Transverse colon (tissue), 4 donors: ENCODE measurements around the gene DECR2. TPM values are rescaled to one million over a fixed set of nuclear protein-coding genes. Genes with fewer than 3 reads are reported as not detected.
A peak's percentile ranks its signal among the peaks of the same experiment; 100 is the strongest.
"Not testable (repeated sequence)": the region's sequence is repeated elsewhere in the genome, so short reads cannot be mapped to it uniquely, and the experiment has no call there.

Source experiments
- DNase-seq: peaks from one replicate; pipeline ENCODE4 v3.0.0-alpha.2; 2019
- H3K27ac ChIP-seq, 4 donors: fragments of 200-600 bp; sonication (generic); 2 replicates each; pipeline ENCODE4 v1.5.1; 2016 to 2018; ENCODE audit warnings: inconsistent platforms in 4 of 4
- H3K27me3 ChIP-seq: fragments of 200-600 bp; sonication (generic); 2 replicates; pipeline ENCODE4 v1.5.1; 2017; ENCODE audit warnings: inconsistent platforms
- H3K36me3 ChIP-seq, 4 donors: fragments of 200-600 bp; sonication (generic); 2 replicates each; pipeline ENCODE4 v1.5.1; 2017 to 2019; ENCODE audit warnings: inconsistent platforms in 4 of 4
- H3K4me1 ChIP-seq, 4 donors: fragments of 200-600 bp; sonication (generic); 2 replicates each; pipeline ENCODE4 v1.5.1; 2017 to 2020; ENCODE audit warnings: inconsistent platforms in 4 of 4
- H3K4me3 ChIP-seq, 4 donors: fragments of 200-600 bp; sonication (generic); 1 replicate in 1 of 4; 2 replicates in 3 of 4; pipeline versions ENCODE4 v1.5.1 to v1.6.1; 2017 to 2019; ENCODE audit warnings: inconsistent platforms in 4 of 4
- H3K9me3 ChIP-seq, 2 donors: fragments of 200-600 bp; sonication (generic); 2 replicates each; pipeline ENCODE4 v1.5.1; 2017 to 2019; ENCODE audit warnings: inconsistent platforms in 2 of 2
- CTCF ChIP-seq, 5 experiments: fragments of 200-600 bp in 3 of 5; fragments of 450-650 bp in 2 of 5; sonication (generic) in 3 of 5; IDR thresholded peaks; 1 replicate in 2 of 5; 2 replicates in 3 of 5; pipeline ENCODE4 v1.5.1; 2016 to 2017; ENCODE audit warnings: antibody characterized with exemption in 5 of 5, inconsistent platforms in 3 of 5, mild to moderate bottlenecking in 2 of 5, moderate library complexity in 1 of 5
- EP300 ChIP-seq: sonication (generic); formaldehyde crosslinking; IDR thresholded peaks from one replicate; pipeline ENCODE4 v1.6.1; 2017; ENCODE audit warnings: antibody characterized with exemption, low read depth
- POLR2A ChIP-seq: fragments of 450-650 bp; IDR thresholded peaks from one replicate; pipeline ENCODE4 v1.6.1; 2016; ENCODE audit warnings: antibody characterized with exemption, mild to moderate bottlenecking, moderate library complexity
- POLR2AphosphoS5 ChIP-seq, 3 donors: sonication (generic); formaldehyde crosslinking; IDR thresholded peaks; one replicate each; pipeline ENCODE4 v1.6.1; 2016; ENCODE audit warnings: antibody characterized with exemption in 3 of 3
- WGBS, 2 donors: methylation state at CpG; one replicate each; pipeline ENCODE4 v1.1.5; 2018; ENCODE audit warnings: low coverage in 1 of 2; 5-methylcytosine and 5-hydroxymethylcytosine counted together
- in situ Hi-C, 4 donors: fragments of 200-750 bp; cut with MboI; loops; one replicate each; pipeline versions ENCODE4 v1.15.0 to v1.15.1; 2017; ENCODE audit warnings: low sequenced_read_pairs in 3 of 4, low pct_ligation_motif_present in 1 of 4, low pct_unique_long_range_greater_than_20kb in 1 of 4
- intact Hi-C: fragments of 100-400 bp; cut with DNase I; formaldehyde crosslinking; loops from one replicate; pipeline ENCODE4 v1.15.1; 2023; ENCODE audit warnings: low total_unique reads
- total RNA-seq, 4 donors: library from RNA; depleted of rRNA; stranded (reverse); fragments of >200 nt; gene quantifications; one replicate each; pipeline ENCODE4 v1.1.0, GENCODE V29; 2016

The DECR2 gene
- total RNA-seq, 4 donors from 2014 or later = 65.7 to 148 (median 108) TPM

GRCh38 chr16:361872-362701 lies 39.6 kb upstream of the DECR2 start:
- peaks cover 17% of the 10 kb centered on the region for H3K27me3 ChIP-seq
- 32% methylated on average over 26 of the region's 30 CpGs; no CpG with 5 or more reads in 1 of the 2 donors for WGBS, 2 donors
- H3K27ac ChIP-seq = no peak overlapping the region
- no peak overlapping the region for H3K4me3 ChIP-seq
- intact Hi-C loops = no loop called here
- H3K36me3 ChIP-seq = no peaks in the 10 kb centered on the region
- DNase-seq = peak; percentile 84
- TF ChIP-seq CTCF (IDR thresholded peaks at IDR 0.05) (peak; percentile 66 to 90 (median 79)), EP300 (no peak)
- peaks cover 0 to 6% (median 3%) of the 10 kb centered on the region in 4 donors for H3K4me1 ChIP-seq
- no peaks in the 10 kb centered on the region for H3K9me3 ChIP-seq
- in situ Hi-C loops = no loop called here

DNA sequence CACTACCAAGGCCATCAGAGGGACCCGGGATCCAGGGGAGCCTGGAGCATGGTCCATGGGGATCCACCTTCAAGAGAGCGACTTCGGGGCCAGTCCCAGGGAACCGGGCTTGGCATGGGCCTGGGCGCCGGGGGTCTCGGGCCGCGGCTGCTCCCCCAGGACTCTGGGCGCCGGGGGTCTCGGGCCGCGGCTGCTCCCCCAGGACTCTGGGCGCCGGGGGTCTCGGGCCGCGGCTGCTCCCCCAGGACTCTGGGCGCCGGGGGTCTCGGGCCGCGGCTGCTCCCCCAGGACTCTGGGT lies 39.0 kb upstream of the DECR2 start:
- H3K36me3 ChIP-seq, in situ Hi-C loops, intact Hi-C loops, DNase-seq, H3K4me1 ChIP-seq, H3K27ac ChIP-seq, H3K9me3 ChIP-seq, H3K4me3 ChIP-seq: not testable (repeated sequence)
- peaks cover 17% of the 10 kb centered on the region for H3K27me3 ChIP-seq
- 83% methylated on average over 21 of the region's 24 CpGs; no CpG with 5 or more reads in 1 of the 2 donors for WGBS, 2 donors

DNA sequence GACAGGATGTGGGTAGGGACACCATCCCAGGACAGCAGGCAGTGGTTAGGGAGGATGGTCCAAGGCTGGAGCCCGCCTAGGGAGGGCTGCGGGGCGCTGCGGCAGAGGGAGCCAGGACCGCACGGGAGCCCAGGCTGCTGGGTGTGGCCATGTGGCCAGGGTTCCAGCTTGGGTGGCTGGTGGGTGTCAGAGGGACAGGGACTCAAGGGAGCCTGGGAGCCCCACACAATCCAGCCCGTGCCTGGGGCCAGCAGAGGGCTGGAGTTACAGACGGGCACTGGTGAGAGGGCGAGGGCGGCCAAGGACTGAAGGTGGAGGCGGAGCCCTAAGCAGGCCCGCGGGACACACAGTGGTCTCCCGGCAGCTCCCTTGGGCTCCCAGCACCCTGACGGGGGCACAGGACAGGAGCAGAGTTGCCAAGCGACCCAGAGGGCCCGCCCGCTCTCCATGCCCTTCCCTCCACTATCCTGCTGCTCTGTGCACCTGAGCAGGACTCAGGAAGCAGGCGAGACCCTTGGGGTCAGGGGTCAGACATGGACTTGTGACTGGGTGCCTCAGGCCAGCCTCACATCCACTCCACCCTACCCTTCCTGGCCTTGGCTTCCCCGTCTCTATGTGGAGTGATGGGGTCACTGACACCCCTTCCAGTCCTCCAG lies 38.4 kb upstream of the DECR2 start:
- 20 to 45% methylated on average over 1 to 20 of the region's 20 CpGs for WGBS, 2 donors
- Histone ChIP-seq H3K9me3 (no peaks in the 10 kb centered on the region), H3K27ac (no peak overlapping the region), H3K4me1 (peaks cover 0 to 6% (median 3%) of the 10 kb centered on the region in 4 donors), H3K27me3 (peaks cover 17% of the 10 kb centered on the region), H3K4me3 (no peak overlapping the region), H3K36me3 (peaks cover 0 to 11% (median 2%) of the 10 kb centered on the region in 4 donors)
- no peak for DNase-seq
- in situ Hi-C loops (no loop called here), intact Hi-C loops (no loop called here)
- TF ChIP-seq POLR2A = no peak
- TF ChIP-seq CTCF (IDR thresholded peaks at IDR 0.05) = no peak
- no peak for TF ChIP-seq POLR2AphosphoS5 (IDR thresholded peaks at IDR 0.05)
- no peak for TF ChIP-seq EP300

DNA sequence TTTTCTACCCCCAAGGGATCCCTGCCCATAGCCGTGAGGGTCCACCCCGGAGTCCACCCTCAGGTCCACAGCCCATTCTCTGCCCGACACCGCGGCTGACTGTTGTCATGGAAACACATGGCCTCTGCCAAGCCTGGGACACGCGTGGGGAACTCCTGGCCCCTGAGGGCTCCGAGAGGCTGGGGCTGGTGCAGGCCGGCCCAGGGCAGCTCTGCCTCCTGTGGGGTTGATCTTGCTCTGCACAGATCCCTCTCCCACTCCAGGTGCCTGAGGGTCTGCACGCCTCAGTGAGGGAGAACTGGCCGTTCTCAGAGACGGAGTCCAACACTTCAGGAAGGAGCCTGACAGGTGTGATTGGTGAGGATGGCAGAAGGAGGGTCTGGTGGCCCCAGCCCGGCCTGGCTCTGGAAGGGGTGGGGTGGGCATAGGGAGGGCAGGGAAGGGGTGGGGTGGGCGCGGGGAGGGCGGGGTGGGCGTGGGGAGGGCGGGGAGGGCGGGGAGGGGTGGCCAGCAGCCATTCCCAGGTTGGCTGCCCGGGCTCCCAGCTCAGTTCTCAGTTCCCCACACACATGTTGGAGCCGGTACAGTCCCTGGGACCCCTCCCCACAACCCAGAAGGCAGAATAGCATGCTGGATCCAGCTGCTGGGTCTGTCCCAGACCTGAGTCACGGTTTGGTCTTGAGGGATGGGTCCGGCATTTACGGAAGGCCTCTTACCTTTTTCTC lies 37.8 kb upstream of the DECR2 start:
- WGBS, 2 donors = 21% methylated on average over 15 of the region's 24 CpGs; no CpG with 5 or more reads in 1 of the 2 donors

More for the DNA sequence above, 37.8 kb upstream of the DECR2 start:
- Histone ChIP-seq H3K9me3 (no peaks in the 10 kb centered on the region), H3K27me3 (peaks cover 17% of the 10 kb centered on the region), H3K36me3 (peaks cover 0 to 15% (median 4%) of the 10 kb centered on the region in 4 donors), H3K4me3 (no peak overlapping the region), H3K27ac (no peak overlapping the region), H3K4me1 (peaks cover 0 to 6% (median 3%) of the 10 kb centered on the region in 4 donors)
- in situ Hi-C loops (no loop called here), intact Hi-C loops (no loop called here)
- DNase-seq = no peak
- TF ChIP-seq EP300 = no peak
- TF ChIP-seq POLR2A = no peak
- TF ChIP-seq CTCF (IDR thresholded peaks at IDR 0.05) = no peak
- no peak for TF ChIP-seq POLR2AphosphoS5 (IDR thresholded peaks at IDR 0.05)
